Neural cell (in vitro differentiated cells): ENCODE measurements around the gene SIRT3. TPM values are rescaled to one million over a fixed set of nuclear protein-coding genes. Genes with fewer than 3 reads are reported as not detected.
A peak's percentile ranks its signal among the peaks of the same experiment; 100 is the strongest.

Experiments
- H2AFZ ChIP-seq: fragments of 200-600, 300-800 bp; sonication (generic), shearing (Covaris generic); 2 replicates; pipeline ENCODE4 v1.6.0; 2014; ENCODE audit warnings: low read depth, mild to moderate bottlenecking, antibody characterized with exemption, low read length, moderate library complexity
- H3F3A ChIP-seq: fragments of 200-600 bp; shearing (Covaris generic); 2 replicates; pipeline ENCODE4 v1.6.1; 2016; ENCODE audit warnings: mild to moderate bottlenecking, moderate library complexity, mixed read lengths, antibody characterized with exemption, low read length; ENCODE audit not compliant: insufficient read depth, poor library complexity, severe bottlenecking
- H3K27ac ChIP-seq: fragments of 200-600, 300-800 bp; sonication (generic), shearing (Covaris generic); 2 replicates; pipeline ENCODE4 v1.5.1; 2014; ENCODE audit warnings: mild to moderate bottlenecking, low read length, moderate library complexity
- H3K27me3 ChIP-seq: fragments of 300-800, 200-600 bp; sonication (generic), shearing (Covaris generic); 2 replicates; pipeline ENCODE4 v1.6.0; 2014; ENCODE audit warnings: mild to moderate bottlenecking, low read depth, low read length, moderate library complexity; ENCODE audit not compliant: insufficient read depth
- H3K36me3 ChIP-seq: fragments of 300-800, 200-600 bp; sonication (generic), shearing (Covaris generic); 2 replicates; pipeline ENCODE4 v1.5.1; 2014; ENCODE audit warnings: mild to moderate bottlenecking, antibody characterized with exemption, low read length, moderate library complexity; ENCODE audit not compliant: insufficient read depth
- H3K4me2 ChIP-seq: fragments of 300-800, 200-600 bp; sonication (generic), shearing (Covaris generic); 2 replicates; pipeline ENCODE4 v1.6.0; 2014; ENCODE audit warnings: mild to moderate bottlenecking, low read length
- H3K4me3 ChIP-seq: fragments of 300-800, 200-600 bp; sonication (generic), shearing (Covaris generic); 2 replicates; pipeline ENCODE4 v1.5.1; 2014; ENCODE audit warnings: mild to moderate bottlenecking, low read length, moderate library complexity
- H3K79me2 ChIP-seq: fragments of 200-600 bp; shearing (Covaris generic); replicated peaks from 2 replicates; pipeline ENCODE4 v1.6.0; 2014; ENCODE audit warnings: mild to moderate bottlenecking, low read length, moderate library complexity; ENCODE audit not compliant: insufficient read depth
- H3K9ac ChIP-seq: fragments of 300-800, 200-600 bp; sonication (generic), shearing (Covaris generic); 2 replicates; pipeline ENCODE4 v1.6.1; 2016; ENCODE audit warnings: mild to moderate bottlenecking, low read length, mixed read lengths
- H3K9me2 ChIP-seq: fragments of 200-600 bp; shearing (Covaris generic); 2 replicates; pipeline ENCODE4 v1.6.1; 2016; ENCODE audit warnings: mild to moderate bottlenecking, low read length, mixed read lengths; ENCODE audit not compliant: insufficient read depth
- H3K9me3 ChIP-seq: fragments of 200-600, 300-800 bp; sonication (generic), shearing (Covaris generic); 2 replicates; pipeline ENCODE4 v1.6.1; 2016; ENCODE audit warnings: mild to moderate bottlenecking, mixed run types, low read length, moderate library complexity, mixed read lengths
- H4K20me1 ChIP-seq: fragments of 200-600 bp; shearing (Covaris generic); 2 replicates; pipeline ENCODE4 v1.6.1; 2016; ENCODE audit warnings: mild to moderate bottlenecking, mixed run types; ENCODE audit not compliant: insufficient read depth
- CTCF ChIP-seq: fragments of 450-650 bp; IDR thresholded peaks from 2 replicates; pipeline ENCODE4 v1.5.1; 2014; ENCODE audit warnings: antibody characterized with exemption, mild to moderate bottlenecking, moderate library complexity; ENCODE audit not compliant: poor library complexity, severe bottlenecking
- EP300 ChIP-seq: fragments of 450-650 bp; conservative IDR thresholded peaks from 2 replicates; pipeline ENCODE4 v1.6.1; 2014; ENCODE audit warnings: antibody characterized with exemption, mild to moderate bottlenecking, moderate library complexity; ENCODE audit not compliant: poor library complexity, severe bottlenecking
- EZH2 ChIP-seq: fragments of 200-600, 300-800 bp; shearing (Covaris generic), sonication (generic); IDR thresholded peaks from 2 replicates; pipeline ENCODE4 v1.6.1; 2014; ENCODE audit warnings: antibody characterized with exemption, low read length, borderline replicate concordance, mild to moderate bottlenecking; ENCODE audit not compliant: insufficient read depth, poor library complexity, severe bottlenecking
- MXI1 ChIP-seq: fragments of 450-650 bp; conservative IDR thresholded peaks from 2 replicates; pipeline ENCODE4 v1.6.1; 2014; ENCODE audit warnings: antibody characterized with exemption, mild to moderate bottlenecking; ENCODE audit not compliant: poor library complexity, severe bottlenecking
- POLR2AphosphoS5 ChIP-seq: IDR thresholded peaks from 2 replicates; pipeline ENCODE4 v1.6.1; 2012
- RAD21 ChIP-seq: fragments of 450-650 bp; conservative IDR thresholded peaks from 2 replicates; pipeline ENCODE4 v1.6.1; 2014; ENCODE audit warnings: antibody characterized with exemption, mild to moderate bottlenecking, moderate library complexity
- REST ChIP-seq: IDR thresholded peaks from 2 replicates; pipeline ENCODE4 v1.6.1; 2012; ENCODE audit warnings: borderline replicate concordance
- SMC3 ChIP-seq: fragments of 450-650 bp; conservative IDR thresholded peaks from 2 replicates; pipeline ENCODE4 v1.6.1; 2014; ENCODE audit warnings: antibody characterized with exemption, mild to moderate bottlenecking, moderate library complexity; ENCODE audit not compliant: poor library complexity
- TAF1 ChIP-seq: IDR thresholded peaks from 2 replicates; pipeline ENCODE4 v1.6.1; 2012; ENCODE audit warnings: low read depth
- polyA minus RNA-seq: library from RNA; depleted of rRNA, polyadenylated mRNA; stranded (reverse); fragments of >200 nt; gene quantifications from 2 replicates; pipeline ENCODE4 v1.2.3, GENCODE V29; 2014
- polyA plus RNA-seq: library from polyadenylated mRNA; depleted of rRNA; stranded (reverse); fragments of >200 nt; gene quantifications from 2 replicates; pipeline ENCODE4 v1.2.3, GENCODE V29; 2014

Gene SIRT3
- polyA plus RNA-seq: 32.9 and 38.8 TPM in 2 replicates
- 13.3 and 15.3 TPM in 2 replicates for polyA minus RNA-seq

GRCh38 chr11:235997-236773 lies at the start of gene SIRT3:
SIRT3 (minus strand) TSS chr11:236342; CDS start chr11:236328, 14 bp downstream.
- peak within 1 kb of the TSS; percentile 78 for H2AFZ ChIP-seq
- no peaks in the 10 kb centered on the region for H3F3A ChIP-seq
- no peaks in the 10 kb centered on the region for H3K27me3 ChIP-seq
- TF ChIP-seq POLR2AphosphoS5 (peak; percentile 74), EZH2 (no peak), MXI1 (peak; percentile 78), RAD21 (no peak), SMC3 (peak; percentile 3), TAF1 (peak; percentile 75), CTCF (peak; percentile 57), EP300 (no peak)
- peak within 1 kb of the TSS; percentile 94 for H3K4me3 ChIP-seq
- no peaks in the 10 kb centered on the region for H3K9me2 ChIP-seq
- H3K9me3 ChIP-seq: no peaks in the 10 kb centered on the region
- H3K36me3 ChIP-seq: no peaks in the 10 kb centered on the region
- H3K9ac ChIP-seq: peak within 1 kb of the TSS; percentile 93
- H3K27ac ChIP-seq: peak within 1 kb of the TSS; percentile 88
- peaks cover 27% of the 10 kb centered on the region for H3K79me2 ChIP-seq
- H3K4me2 ChIP-seq: peak within 1 kb of the TSS; percentile 100
- H4K20me1 ChIP-seq: no peaks in the 10 kb centered on the region

GRCh38 chr11:285894-286220 lies 49.7 kb upstream of the SIRT3 start:
- no peaks in the 10 kb centered on the region for H3K36me3 ChIP-seq
- H4K20me1 ChIP-seq: no peaks in the 10 kb centered on the region
- H3F3A ChIP-seq: no peaks in the 10 kb centered on the region
- no peaks in the 10 kb centered on the region for H3K9me2 ChIP-seq
- H3K27ac ChIP-seq: no peak overlapping the region
- no peaks in the 10 kb centered on the region for H3K9me3 ChIP-seq
- H3K27me3 ChIP-seq: peaks cover 19% of the 10 kb centered on the region
- no peaks in the 10 kb centered on the region for H3K79me2 ChIP-seq
- H3K9ac ChIP-seq: no peak overlapping the region
- H3K4me2 ChIP-seq: no peak overlapping the region
- H2AFZ ChIP-seq: no peak overlapping the region
- H3K4me3 ChIP-seq: no peak overlapping the region
- TF ChIP-seq TAF1: no peak
- no peak for TF ChIP-seq RAD21
- TF ChIP-seq POLR2AphosphoS5: no peak
- TF ChIP-seq REST: no peak
- TF ChIP-seq EZH2: no peak
- no peak for TF ChIP-seq SMC3
- no peak for TF ChIP-seq EP300
- no peak for TF ChIP-seq MXI1
- TF ChIP-seq CTCF: no peak
